ENCODE measurements around the gene TIMM9.

TIMM9 gene

GRCh38 chr14:58463147-58463546 is 35.8 kb upstream of the TIMM9 start:
- FAIRE-seq (no peak), DNase-seq (ENCODE audit: insufficient read length, low spot score) (no peak)
- no peak for TF ChIP-seq CTCF (IDR thresholded peaks at IDR 0.05; ENCODE audit: insufficient read depth, missing control alignments)

- no peak for FAIRE-seq
- no peak for TF ChIP-seq CTCF (IDR thresholded peaks at IDR 0.05; ENCODE audit: insufficient read depth, missing control alignments)
Measured at GRCh38 chr14:58460772-58461171, 33.4 kb upstream of the TIMM9 start.

GRCh38 chr14:58455593-58456265 is 28.4 kb upstream of the TIMM9 start:
- no peak for TF ChIP-seq CTCF (IDR thresholded peaks at IDR 0.05; ENCODE audit: insufficient read depth, missing control alignments)
- DNase-seq (ENCODE audit: insufficient read length, low spot score) (no peak), FAIRE-seq (no peak)

More at GRCh38 chr14:58460772-58461171, 33.4 kb upstream of the TIMM9 start:
- no peak for DNase-seq (ENCODE audit: insufficient read length, low spot score)

- DNase-seq (ENCODE audit: insufficient read length, low spot score) (no peak), FAIRE-seq (no peak)
- no peak for TF ChIP-seq CTCF (IDR thresholded peaks at IDR 0.05; ENCODE audit: insufficient read depth, missing control alignments)
Measured at GRCh38 chr14:58444627-58445026, 17.3 kb upstream of the TIMM9 start.

GRCh38 chr14:58439476-58439875 is 12.1 kb upstream of the TIMM9 start:
- DNase-seq (ENCODE audit: insufficient read length, low spot score) (no peak), FAIRE-seq (no peak)
- TF ChIP-seq CTCF (IDR thresholded peaks at IDR 0.05; ENCODE audit: insufficient read depth, missing control alignments): no peak

GRCh38 chr14:58430156-58430555 is 2.8 kb upstream of the TIMM9 start:
- DNase-seq (ENCODE audit: insufficient read length, low spot score): no peak
- FAIRE-seq: no peak
- TF ChIP-seq CTCF (IDR thresholded peaks at IDR 0.05; ENCODE audit: insufficient read depth, missing control alignments): no peak

GRCh38 chr14:58428118-58428683 is 870 bp upstream of the TIMM9 start:
- TF ChIP-seq CTCF (IDR thresholded peaks at IDR 0.05; ENCODE audit: insufficient read depth, missing control alignments): no peak
- DNase-seq (ENCODE audit: insufficient read length, low spot score): no peak
- FAIRE-seq: no peak
